Right ventricle myocardium superior (tissue), 1 donor: Measurements from ENCODE around the gene YPEL1. TPM values are rescaled to one million over a fixed set of nuclear protein-coding genes. Genes with fewer than 3 reads are reported as not detected.
"Not testable (repeated sequence)": the region's sequence is repeated elsewhere in the genome, so short reads cannot be mapped to it uniquely, and the experiment has no call there.

ENCODE experiments used
- ATAC-seq: fragments of 200-7000 bp; cut with Tn5 transposase; one replicate; pipeline ENCODE4 v1.9.1; 2020; ENCODE audit warnings: mild to moderate bottlenecking; ENCODE audit not compliant: poor library complexity
- DNase-seq: peaks from one replicate; pipeline ENCODE4 v3.0.0-alpha.2; 2020
- intact Hi-C: fragments of 100-400 bp; cut with DNase I; formaldehyde crosslinking; loops from one replicate; pipeline ENCODE4 v1.11.2; 2022
- total RNA-seq: library from RNA; stranded (reverse); fragmentation: NEBNext Ultra II Directional; extraction: Animal tissue kit (Norgen Biotek cat#: 25700); gene quantifications from one replicate; pipeline ENCODE4 v1.2.1, GENCODE V29; 2021
- donor health status: DM: no; HTN: yes; CAD: no; lungs with severe emphysema.

YPEL1 gene
- total RNA-seq, 1 donor from 2014 or later, result 3.1 TPM

DNA sequence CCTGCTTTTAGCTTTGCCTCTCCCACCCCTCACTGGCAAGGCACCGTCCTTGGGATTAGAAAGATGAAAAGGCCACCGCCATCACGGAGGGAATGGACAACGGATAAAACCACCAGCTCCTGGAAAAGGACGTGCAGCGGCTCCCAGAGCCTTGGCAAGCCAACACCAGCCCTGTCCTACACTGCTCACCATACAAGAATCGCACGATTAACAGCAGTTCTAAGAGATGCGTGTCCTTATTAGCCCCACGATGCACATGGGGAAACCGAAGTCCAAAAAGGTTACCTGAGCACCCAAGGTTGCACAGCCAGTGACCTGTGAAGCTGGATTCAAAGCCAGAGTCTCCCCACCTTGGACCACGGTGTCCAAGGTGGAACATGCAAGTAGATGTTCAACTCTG lies 7.3 kb downstream of the YPEL1 start:
- peak; percentile 6 for DNase-seq
- intact Hi-C loops, result no loop called here
- no peak for ATAC-seq

DNA sequence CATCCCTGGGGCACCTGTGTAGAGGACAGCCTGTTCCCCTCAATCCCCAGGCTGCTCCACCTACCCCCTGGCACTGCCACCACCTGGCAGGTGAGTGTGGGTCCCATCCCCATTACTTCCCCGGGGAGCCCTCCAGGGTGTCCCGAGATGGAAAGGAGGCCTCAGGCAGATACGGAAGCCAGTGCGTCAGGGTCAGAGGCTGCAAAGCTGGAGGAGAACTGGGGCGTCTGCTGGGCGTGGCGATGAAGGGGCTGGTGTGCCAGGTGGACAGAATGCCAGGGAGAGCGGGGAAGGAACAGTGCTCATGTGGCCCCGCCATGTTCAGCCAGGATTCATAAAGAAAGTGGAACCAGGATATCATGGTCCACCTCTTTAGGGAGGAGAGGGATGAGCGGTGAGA lies 7.8 kb downstream of the YPEL1 start:
- no peak for ATAC-seq
- DNase-seq, result peak; percentile 18
- intact Hi-C loops, result no loop called here

GRCh38 chr22:21727159-21727558 lies 8.4 kb downstream of the YPEL1 start:
- ATAC-seq, result no peak
- intact Hi-C loops, result no loop called here
- DNase-seq, result no peak

GRCh38 chr22:21726650-21727049 lies 8.9 kb downstream of the YPEL1 start:
- DNase-seq, result peak; percentile 27
- no peak for ATAC-seq
- intact Hi-C loops, result no loop called here

DNA sequence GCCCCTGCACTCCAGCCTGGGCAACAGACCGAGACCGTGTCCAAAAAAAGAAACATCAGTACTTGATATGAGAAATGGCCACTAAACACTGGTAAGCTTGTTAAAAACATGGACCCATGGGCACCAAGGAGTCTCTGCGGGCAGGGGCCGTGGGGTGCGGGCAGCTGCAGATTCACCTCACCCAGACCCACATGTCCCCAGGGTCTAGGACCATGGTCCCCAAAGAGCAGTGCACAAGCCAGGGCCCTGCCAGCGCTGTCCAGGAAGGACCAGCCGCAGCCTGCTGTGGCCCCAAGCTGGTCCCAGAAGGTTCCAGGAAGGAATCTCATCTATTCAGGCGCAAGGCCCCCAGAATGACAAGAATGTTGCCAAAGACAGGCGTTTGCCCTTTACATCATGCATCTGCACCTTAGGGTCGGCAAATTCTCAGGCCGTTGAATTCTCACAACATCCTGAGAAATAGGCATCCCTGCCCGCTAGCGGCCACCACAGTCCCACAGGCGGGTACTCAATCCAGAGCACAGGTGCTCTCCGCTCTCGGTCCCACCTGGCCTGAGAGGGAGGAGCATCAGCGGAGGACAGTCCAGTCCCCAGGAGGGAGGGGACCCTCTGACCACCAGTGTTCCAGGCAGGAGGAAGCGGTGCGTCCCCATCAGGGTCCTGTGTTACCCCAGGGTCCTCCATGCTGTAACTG lies 9.5 kb downstream of the YPEL1 start:
- DNase-seq, result peak; percentile 22
- no peak for ATAC-seq
- intact Hi-C loops, result no loop called here

DNA sequence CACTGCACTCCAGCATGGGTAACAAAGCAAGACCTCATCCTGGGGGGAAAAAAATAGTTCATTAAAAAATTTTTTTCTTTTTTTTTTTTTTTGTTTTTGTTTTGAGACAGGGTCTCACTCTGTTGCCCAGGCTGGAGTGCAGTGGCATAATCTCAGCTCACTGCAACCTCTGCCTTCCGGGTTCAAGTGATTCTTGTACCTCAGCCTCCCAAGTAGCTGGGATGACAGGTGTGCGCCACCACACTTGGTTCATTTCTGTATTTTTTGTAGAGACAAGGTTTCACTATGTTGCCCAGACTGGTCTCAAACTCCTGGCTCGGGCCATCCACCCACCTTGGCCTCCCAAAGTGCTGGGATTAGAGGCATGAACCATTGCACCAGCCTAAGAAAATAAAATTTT lies 11.1 kb downstream of the YPEL1 start:
- intact Hi-C loops, DNase-seq, ATAC-seq: not testable (repeated sequence)

GRCh38 chr22:21721195-21721852 lies 14.3 kb downstream of the YPEL1 start:
- intact Hi-C loops, ATAC-seq: not testable (repeated sequence)
- peak; percentile 3 for DNase-seq

DNA sequence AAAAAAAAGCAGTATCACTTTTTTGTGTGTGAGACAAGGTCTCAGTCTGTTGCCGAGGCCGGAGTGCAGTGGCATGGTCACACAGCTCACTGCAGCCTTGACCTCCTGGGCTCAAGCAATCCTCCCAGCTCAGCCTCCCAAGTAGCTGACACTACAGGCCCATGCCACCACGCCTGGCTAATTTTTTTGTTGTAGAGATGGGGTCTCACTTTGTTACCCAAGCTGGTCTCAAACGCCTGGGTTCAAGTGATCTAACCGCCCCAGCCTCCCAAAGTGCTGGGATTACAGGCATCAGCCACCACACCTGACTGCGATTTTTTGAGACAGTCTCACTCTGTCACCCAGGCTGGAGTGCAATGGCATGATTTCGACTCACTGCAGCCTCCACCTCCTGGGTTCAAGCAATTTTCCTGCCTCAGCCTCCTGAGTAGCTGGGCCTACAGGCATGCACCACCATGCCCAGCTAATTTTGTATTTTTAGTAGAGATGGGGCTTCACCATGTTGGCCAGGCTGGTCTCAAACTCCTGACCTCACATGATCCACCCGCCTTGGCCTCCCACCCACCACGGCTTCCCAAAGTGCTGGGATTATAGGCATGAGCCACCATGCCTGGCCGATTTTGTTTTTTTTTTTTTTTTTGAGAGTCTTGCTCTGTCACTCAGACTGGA lies 15.3 kb downstream of the YPEL1 start:
- intact Hi-C loops, ATAC-seq: not testable (repeated sequence)
- peak; percentile 4 for DNase-seq

GRCh38 chr22:21719024-21719423 lies 16.6 kb downstream of the YPEL1 start:
- no peak for ATAC-seq
- no peak for DNase-seq
- intact Hi-C loops, result no loop called here

GRCh38 chr22:21718499-21718898 lies 17.1 kb downstream of the YPEL1 start:
- ATAC-seq, result no peak
- intact Hi-C loops, result no loop called here
- DNase-seq, result peak; percentile 2

DNA sequence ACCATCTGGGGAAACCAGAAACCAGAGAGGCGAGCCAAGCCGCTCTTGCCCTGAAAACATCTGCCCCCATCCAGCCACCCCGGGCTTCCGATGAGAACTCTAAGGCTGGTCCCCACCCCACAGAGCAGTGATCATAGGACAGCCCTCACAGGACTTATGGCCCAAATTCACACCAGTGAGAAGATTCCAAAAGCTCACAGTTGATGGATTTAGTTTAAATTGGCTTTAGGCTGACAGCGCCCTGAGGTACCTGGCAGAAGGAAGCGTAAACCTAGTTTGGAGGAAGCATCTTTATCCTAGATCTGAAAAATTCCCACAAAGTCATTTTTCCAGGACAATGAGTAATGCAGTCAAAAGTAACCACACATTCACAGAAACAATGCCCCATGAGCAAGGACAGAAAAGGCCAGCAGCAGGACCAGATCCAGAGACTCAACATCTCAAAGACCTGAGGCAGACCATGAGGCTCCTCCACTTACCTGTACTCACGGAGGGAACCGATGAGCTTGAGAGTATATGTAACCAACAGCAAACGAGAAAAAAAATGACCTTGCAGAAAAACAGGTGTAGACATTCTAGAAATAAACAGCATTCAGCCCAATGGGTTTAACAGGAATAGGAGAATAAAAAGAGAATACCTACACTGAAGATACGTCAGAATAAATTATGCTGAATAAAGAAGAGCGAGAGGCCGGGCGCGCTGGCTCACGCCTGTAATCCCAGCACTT lies 19.0 kb downstream of the YPEL1 start:
- ATAC-seq, intact Hi-C loops: not testable (repeated sequence)

DNA sequence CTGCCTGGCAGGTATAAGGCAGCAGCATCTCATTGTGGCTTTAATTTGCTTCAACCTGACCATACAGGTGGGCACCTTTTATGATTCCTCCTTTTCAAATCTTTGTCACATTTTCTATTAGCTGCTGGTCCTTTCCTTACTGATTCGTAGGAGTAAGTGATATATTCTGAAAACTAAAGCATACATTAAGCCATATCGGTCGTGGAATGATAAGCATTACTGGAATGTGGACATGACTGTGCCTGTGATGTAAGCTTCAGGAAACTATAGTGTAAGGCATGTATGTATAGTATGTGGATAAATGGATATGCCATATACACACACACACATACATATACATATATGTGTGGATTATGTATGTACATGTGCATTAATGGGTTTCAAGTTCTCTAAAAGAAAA lies 20.8 kb downstream of the YPEL1 start:
- no peak for ATAC-seq
- no peak for DNase-seq
- intact Hi-C loops, result loop anchor here (5.0 kb wide), 1 partner anchor 238 kb away; the partner anchor contains the start of gene PPM1F

More for the DNA sequence above, 19.0 kb downstream of the YPEL1 start:
- peak; percentile 3 for DNase-seq

DNA sequence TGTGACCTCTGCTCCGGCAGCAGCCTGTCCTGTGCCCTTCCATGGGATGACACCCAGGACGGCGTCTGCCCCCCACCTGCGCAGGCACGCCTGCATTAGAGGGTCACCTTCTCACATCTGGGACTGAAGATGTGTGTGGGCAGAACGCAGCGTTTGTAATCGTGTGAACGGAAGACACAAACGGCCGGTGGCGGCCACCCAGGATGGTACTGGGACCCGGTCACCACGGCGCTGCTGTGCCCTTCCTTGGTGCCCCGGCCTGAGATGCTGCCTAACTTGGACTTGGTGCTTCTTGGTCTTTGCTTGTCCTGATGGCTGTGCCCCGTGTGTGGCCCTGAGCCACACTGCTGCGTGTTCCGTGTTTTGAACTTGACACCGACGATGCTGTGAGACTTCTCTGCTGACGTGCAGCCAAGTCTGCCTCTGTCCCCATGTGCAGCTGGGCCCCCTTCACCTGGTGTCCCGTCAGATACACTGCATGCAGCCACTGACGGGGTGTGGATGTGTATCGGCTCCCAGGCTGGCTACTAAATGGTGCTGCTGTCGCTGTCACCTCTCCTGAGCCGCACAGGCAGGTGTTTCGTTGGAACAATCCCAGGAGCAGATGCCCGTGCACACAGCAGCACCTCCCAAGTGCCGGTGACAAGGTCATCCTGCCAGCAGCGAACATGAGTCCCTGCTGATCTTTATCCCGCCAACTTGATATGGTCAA lies 21.4 kb downstream of the YPEL1 start:
- intact Hi-C loops, result loop anchor here (5.0 kb wide), 1 partner anchor 238 kb away; the partner anchor contains the start of gene PPM1F
- peak; percentile 43 for DNase-seq
- ATAC-seq, result no peak

GRCh38 chr22:21713428-21714058 lies 22.1 kb downstream of the YPEL1 start:
- DNase-seq, result peak; percentile 18
- ATAC-seq, result no peak
- intact Hi-C loops, result loop anchor here (2.0 to 5.0 kb wide), 2 partner anchors 225 to 239 kb away; partner anchors contain the start of gene PPM1F

- intact Hi-C loops, result loop anchor here (2.0 to 5.0 kb wide), 2 partner anchors 226 to 239 kb away; partner anchors contain the start of gene PPM1F
- ATAC-seq (peak; percentile 97), DNase-seq (peak; percentile 70)
These were observed 22.7 kb downstream of the YPEL1 start for GRCh38 chr22:21712751-21713427.

DNA sequence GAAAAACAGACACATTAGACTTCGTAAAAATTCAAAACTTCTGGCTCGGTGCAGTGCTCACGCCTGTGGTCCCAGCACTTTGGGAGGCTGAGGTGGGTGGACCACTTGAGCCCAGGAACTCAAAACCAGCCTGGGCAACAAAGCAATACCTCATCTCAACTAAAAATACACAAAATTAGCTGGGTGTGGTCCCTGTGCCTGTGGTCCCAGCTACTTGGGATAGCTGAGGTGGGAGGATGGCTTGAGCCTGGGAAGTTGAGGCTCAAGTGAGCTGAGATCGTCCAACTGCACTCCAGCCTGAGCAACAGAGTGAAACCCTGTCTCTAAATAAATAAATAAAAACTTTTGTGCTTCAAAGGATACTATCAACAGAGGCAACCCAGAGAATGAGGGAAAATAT lies 23.7 kb downstream of the YPEL1 start:
- intact Hi-C loops, result loop anchor here (2.0 to 5.0 kb wide), 2 partner anchors 227 to 240 kb away; partner anchors contain the start of gene PPM1F
- DNase-seq (no peak), ATAC-seq (no peak)

GRCh38 chr22:21710156-21710555 lies 25.4 kb downstream of the YPEL1 start:
- no peak for ATAC-seq
- DNase-seq, result no peak
- intact Hi-C loops, result loop anchor here (5.0 kb wide), 1 partner anchor 242 kb away; the partner anchor contains the start of gene PPM1F
